Chondrocyte (in vitro differentiated cells): ENCODE results near the gene CFAP74. TPM values are rescaled to one million over a fixed set of nuclear protein-coding genes. Genes with fewer than 3 reads are reported as not detected.
A peak's percentile ranks its signal among the peaks of the same experiment; 100 is the strongest.

Source experiments
- DNase-seq: peaks from one replicate; pipeline ENCODE4 v3.0.0; 2021; ENCODE audit warnings: mixed read lengths, low spot score
- H3K27ac Mint-ChIP-seq: one replicate; pipeline ENCODE4 v1.8.0; 2021; ENCODE audit warnings: mild to moderate bottlenecking, moderate library complexity, mixed read lengths; ENCODE audit not compliant: unreplicated experiment
- H3K27me3 Mint-ChIP-seq: 2 replicates; pipeline ENCODE4 v1.8.0; 2021; ENCODE audit warnings: low read depth, mixed read lengths
- H3K36me3 Mint-ChIP-seq: 2 replicates; pipeline ENCODE4 v1.8.0; 2021; ENCODE audit warnings: low read depth, mixed read lengths
- H3K4me1 Mint-ChIP-seq: 2 replicates; pipeline ENCODE4 v1.8.0; 2021; ENCODE audit warnings: low read depth, mild to moderate bottlenecking, mixed read lengths
- H3K4me3 Mint-ChIP-seq: one replicate; pipeline ENCODE4 v1.8.0; 2021; ENCODE audit warnings: mild to moderate bottlenecking, moderate library complexity, mixed read lengths; ENCODE audit not compliant: unreplicated experiment
- H3K9me3 Mint-ChIP-seq: 2 replicates; pipeline ENCODE4 v1.8.0; 2021; ENCODE audit warnings: low read depth, mixed read lengths
- CTCF ChIP-seq: fragments of 200-600 bp; sonication (generic); IDR thresholded peaks from 2 replicates; pipeline ENCODE4 v1.5.0; 2021; ENCODE audit warnings: antibody characterized with exemption, mild to moderate bottlenecking, moderate library complexity
- total RNA-seq: library from RNA; stranded (reverse); gene quantifications from 3 replicates; pipeline ENCODE4 v1.2.1, GENCODE V29; 2021

The CFAP74 gene
- total RNA-seq, 1 donor from 2014 or later = not detected

- Mint-ChIP-seq H3K4me3 (no peak overlapping the region), H3K36me3 (no peaks in the 10 kb centered on the region), H3K27me3 (peaks cover 33% of the 10 kb centered on the region), H3K9me3 (peaks cover 2% of the 10 kb centered on the region), H3K27ac (peak overlapping the region; percentile 6), H3K4me1 (peaks cover 6% of the 10 kb centered on the region)
- TF ChIP-seq CTCF = no peak
- DNase-seq = no peak
Measured at GRCh38 chr1:1960480-1961196, 42.9 kb downstream of the CFAP74 start.

DNA sequence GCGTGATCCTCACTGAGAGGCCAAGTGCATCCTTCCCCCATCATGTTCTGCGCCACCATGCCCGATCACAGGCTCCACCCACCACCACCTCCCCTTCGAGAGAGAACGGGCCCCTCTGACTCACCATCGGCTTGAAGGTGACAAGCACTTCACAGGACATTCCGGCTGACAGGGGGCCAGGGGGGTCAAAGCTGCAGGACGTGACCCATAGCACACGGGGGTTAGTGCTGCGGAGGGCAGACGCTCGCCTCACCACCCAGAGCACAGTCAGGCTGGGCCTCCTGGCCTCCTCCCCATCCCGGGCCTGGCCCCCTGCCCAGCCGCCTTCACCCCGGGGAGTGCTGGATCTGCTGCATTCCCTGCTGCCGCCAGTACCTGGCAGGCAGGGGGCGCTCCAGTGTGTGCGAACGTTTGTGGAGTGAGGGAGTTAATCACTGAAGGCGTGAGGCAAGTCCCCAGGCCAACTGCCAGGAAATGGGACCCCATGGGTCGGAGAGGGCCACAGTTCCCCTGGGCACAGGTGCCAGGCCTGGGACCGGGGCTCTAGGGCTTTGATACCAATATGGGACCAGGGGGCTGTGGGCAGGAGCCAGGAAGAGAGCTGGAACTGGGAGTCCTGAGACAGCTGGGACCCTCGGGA, 43.6 kb downstream of the CFAP74 start:
- Mint-ChIP-seq H3K4me3 (no peak overlapping the region), H3K9me3 (peaks cover 2% of the 10 kb centered on the region), H3K27me3 (peaks cover 33% of the 10 kb centered on the region)

GRCh38 chr1:1959459-1959839, 44.1 kb downstream of the CFAP74 start:
- Mint-ChIP-seq H3K4me3 (no peak overlapping the region), H3K4me1 (peaks cover 6% of the 10 kb centered on the region)
- no peak for TF ChIP-seq CTCF

More for the DNA sequence above, 43.6 kb downstream of the CFAP74 start:
- peak; percentile 92 for DNase-seq
- H3K36me3 Mint-ChIP-seq = no peaks in the 10 kb centered on the region
- TF ChIP-seq CTCF = peak; percentile 89
- peaks cover 6% of the 10 kb centered on the region for H3K4me1 Mint-ChIP-seq
- H3K27ac Mint-ChIP-seq = no peak overlapping the region

DNA sequence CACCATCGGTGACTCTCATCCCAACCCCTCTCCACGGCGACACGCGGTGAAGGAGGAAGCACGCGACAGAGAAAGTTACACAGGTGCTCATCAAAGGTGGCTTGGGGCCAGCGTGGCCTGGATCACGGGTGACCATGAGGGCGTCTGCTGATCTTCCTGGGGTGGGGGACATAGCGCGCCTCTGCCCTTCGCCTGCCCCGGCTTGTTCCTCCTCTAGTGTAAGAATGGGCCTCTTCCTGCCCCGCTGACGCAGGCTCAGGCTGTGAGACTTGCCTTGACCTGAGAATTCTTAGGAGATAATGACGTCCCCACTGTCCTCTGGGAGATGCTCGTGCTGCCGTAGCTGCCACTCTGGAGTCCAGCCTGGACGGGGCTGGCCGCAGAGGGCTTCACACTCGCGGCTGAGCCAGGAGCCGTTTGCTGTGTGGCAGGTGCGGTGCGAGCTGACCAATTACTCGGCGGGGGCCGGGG, 45.5 kb downstream of the CFAP74 start:
- Mint-ChIP-seq H3K4me1 (peaks cover 6% of the 10 kb centered on the region), H3K27ac (no peak overlapping the region), H3K9me3 (peaks cover 2% of the 10 kb centered on the region), H3K36me3 (no peaks in the 10 kb centered on the region), H3K27me3 (peaks cover 30% of the 10 kb centered on the region), H3K4me3 (no peak overlapping the region)
- DNase-seq = peak; percentile 87
- TF ChIP-seq CTCF = no peak

More at GRCh38 chr1:1959459-1959839, 44.1 kb downstream of the CFAP74 start:
- Mint-ChIP-seq H3K36me3 (no peaks in the 10 kb centered on the region), H3K27ac (no peak overlapping the region), H3K9me3 (peaks cover 2% of the 10 kb centered on the region), H3K27me3 (peaks cover 33% of the 10 kb centered on the region)
- no peak for DNase-seq

DNA sequence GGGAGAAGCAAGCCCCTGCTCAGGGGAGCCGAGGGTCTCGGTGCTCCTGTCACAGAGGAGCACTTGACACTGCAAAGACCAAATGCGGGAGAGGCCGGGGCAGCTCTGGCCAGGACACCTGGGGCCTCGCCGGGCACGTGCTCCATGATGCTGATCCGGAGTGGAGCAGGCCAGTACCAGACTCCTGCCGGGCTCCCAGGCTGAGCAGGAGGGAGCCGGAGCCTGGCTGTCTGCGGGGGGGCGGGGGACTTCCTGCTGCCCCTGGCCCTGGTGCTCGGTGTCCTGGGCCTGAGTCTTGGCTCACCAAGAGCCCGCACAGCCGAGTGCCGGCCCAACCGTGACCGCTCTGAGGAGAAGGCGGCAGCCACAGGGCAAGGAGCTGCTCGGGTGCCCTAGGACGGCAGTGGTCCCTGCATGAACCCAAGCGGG, 46.0 kb downstream of the CFAP74 start:
- no peak overlapping the region for H3K27ac Mint-ChIP-seq
- H3K9me3 Mint-ChIP-seq = no peaks in the 10 kb centered on the region
- H3K36me3 Mint-ChIP-seq = no peaks in the 10 kb centered on the region
- no peak overlapping the region for H3K4me3 Mint-ChIP-seq
- peaks cover 6% of the 10 kb centered on the region for H3K4me1 Mint-ChIP-seq
- peak; percentile 93 for DNase-seq
- peaks cover 27% of the 10 kb centered on the region for H3K27me3 Mint-ChIP-seq
- no peak for TF ChIP-seq CTCF
